HCT116 (cell line): ENCODE data around the gene PREB. TPM values are rescaled to one million over a fixed set of nuclear protein-coding genes. Genes with fewer than 3 reads are reported as not detected.

ENCODE experiments used
- ATAC-seq: fragments of 200-7000 bp; cut with Tn5 transposase; 2 replicates; pipeline ENCODE4 v1.9.1; 2020; ENCODE audit warnings: mild to moderate bottlenecking, moderate library complexity
- BruUV-seq: library from RNA; stranded (reverse); fragments of 400-500 nt; replicated peaks from 2 replicates; lab custom pipeline; 2021; lab: Mats Ljungman, UMichigan
- CTCF ChIA-PET: fragments of 300-600 bp; sonication (Branson Sonifier 250); formaldehyde crosslinking; loops from one replicate; lab custom pipeline; 2021; ENCODE audit warnings: antibody characterized with exemption; lab: Charles Lee
- POLR2A ChIA-PET: fragments of 300-600, 350-600 bp; sonication (Branson Sonifier 250); formaldehyde crosslinking; loops from one replicate; lab custom pipeline; 2021; ENCODE audit warnings: antibody characterized with exemption; lab: Charles Lee
- RAD21 ChIA-PET, 2 experiments: fragments of 300-600 bp; sonication (Branson Sonifier 250); formaldehyde crosslinking; loops; one replicate each; lab custom pipeline; 2023; ENCODE audit warnings: low total read pairs in 2 of 2; ENCODE audit not compliant: uncharacterized antibody in 2 of 2, unreplicated experiment in 2 of 2, low non-redundant PET in 1 of 2; lab: Charles Lee
- DNase-seq: peaks from one replicate; pipeline ENCODE4 v3.0.0-alpha.2; 2010; ENCODE audit warnings: low read depth, low spot score
- H2AFZ ChIP-seq: fragments of 200-600 bp; shearing (Covaris generic), sonication (generic); 2 replicates; pipeline ENCODE4 v1.6.1; 2017; ENCODE audit warnings: low read depth, mixed run types, mixed read lengths, antibody characterized with exemption, low read length; ENCODE audit not compliant: poor library complexity, severe bottlenecking
- H3K27ac ChIP-seq: 2 replicates; pipeline ENCODE4 v1.5.1; 2012; ENCODE audit warnings: low read depth, low read length
- H3K27me3 ChIP-seq: fragments of 200-600 bp; sonication (generic); 2 replicates; pipeline ENCODE4 v1.6.1; 2016; ENCODE audit warnings: mixed run types, low read length, mixed read lengths; ENCODE audit not compliant: insufficient read depth
- H3K36me3 ChIP-seq, 2 experiments: fragments of 200-500 bp in 1 of 2; fragments of 200-600 bp in 1 of 2; sonication (Bioruptor generic) in 1 of 2; sonication (generic) in 1 of 2; 2 replicates each; pipeline versions ENCODE4 v1.5.1 to v1.6.1; 2014 to 2016; ENCODE audit warnings: low read length in 2 of 2, inconsistent platforms in 1 of 2, mixed read lengths in 1 of 2, mixed run types in 1 of 2; ENCODE audit not compliant: insufficient read depth in 2 of 2, control insufficient read depth in 1 of 2
- H3K4me1 ChIP-seq, 2 experiments: fragments of 200-600 bp in 1 of 2; sonication (generic) in 1 of 2; 2 replicates each; pipeline versions ENCODE4 v1.5.1 to v1.6.1; 2012 to 2017; ENCODE audit warnings: low read length in 2 of 2, inconsistent platforms in 1 of 2, mild to moderate bottlenecking in 1 of 2, mixed read lengths in 1 of 2, mixed run types in 1 of 2, moderate library complexity in 1 of 2; ENCODE audit not compliant: insufficient read depth in 2 of 2, control insufficient read depth in 1 of 2
- H3K4me2 ChIP-seq: fragments of 200-600 bp; sonication (generic); 2 replicates; pipeline ENCODE4 v1.6.1; 2017; ENCODE audit warnings: mixed run types, low read length, mixed read lengths
- H3K4me3 ChIP-seq, 2 experiments: fragments of 200-600 bp in 1 of 2; sonication (generic) in 1 of 2; replicated peaks in 1 of 2; 2 replicates each; pipeline ENCODE4 v1.5.1; 2011 to 2016; ENCODE audit warnings: low read length in 2 of 2, control low read depth in 1 of 2, low read depth in 1 of 2, mild to moderate bottlenecking in 1 of 2, mixed read lengths in 1 of 2, mixed run types in 1 of 2
- H3K79me2 ChIP-seq: fragments of 200-600 bp; sonication (generic); 2 replicates; pipeline ENCODE4 v1.6.1; 2017; ENCODE audit warnings: mild to moderate bottlenecking, mixed run types, low read length, moderate library complexity, mixed read lengths; ENCODE audit not compliant: insufficient read depth
- H3K9ac ChIP-seq: fragments of 200-600 bp; sonication (generic); 2 replicates; pipeline ENCODE4 v1.6.1; 2016; ENCODE audit warnings: low read length, mixed read lengths
- H3K9me2 ChIP-seq: fragments of 200-600 bp; sonication (generic), shearing (Covaris generic); 2 replicates; pipeline ENCODE4 v1.6.1; 2017; ENCODE audit warnings: mixed run types, mild to moderate bottlenecking, moderate library complexity; ENCODE audit not compliant: insufficient read depth
- H3K9me3 ChIP-seq, 2 experiments: fragments of 200-500 bp in 1 of 2; fragments of 200-600 bp in 1 of 2; sonication (Bioruptor generic) in 1 of 2; sonication (generic) in 1 of 2; 2 replicates each; pipeline ENCODE4 v1.6.1; 2014 to 2017; ENCODE audit warnings: low read length in 2 of 2, mixed read lengths in 2 of 2, inconsistent platforms in 1 of 2, low read depth in 1 of 2, mild to moderate bottlenecking in 1 of 2, mixed run types in 1 of 2, moderate library complexity in 1 of 2; ENCODE audit not compliant: control insufficient read depth in 1 of 2, insufficient read depth in 1 of 2
- H4K20me1 ChIP-seq: fragments of 200-600 bp; sonication (generic), shearing (Covaris generic); 2 replicates; pipeline ENCODE4 v1.6.1; 2017; ENCODE audit warnings: mixed run types, mild to moderate bottlenecking, moderate library complexity; ENCODE audit not compliant: insufficient read depth
- CBX3 ChIP-seq: IDR thresholded peaks from 2 replicates; pipeline ENCODE4 v1.6.1; 2012; ENCODE audit warnings: low read depth
- CEBPB ChIP-seq: IDR thresholded peaks from 2 replicates; pipeline ENCODE4 v1.6.1; 2012; ENCODE audit warnings: low read depth
- EGR1 ChIP-seq: IDR thresholded peaks from 2 replicates; pipeline ENCODE4 v1.6.1; 2012; ENCODE audit warnings: low read depth
- ELF1 ChIP-seq: IDR thresholded peaks from 2 replicates; pipeline ENCODE4 v1.6.1; 2012; ENCODE audit warnings: low read depth, borderline replicate concordance
- EZH2 ChIP-seq: fragments of 200-600 bp; sonication (generic); IDR thresholded peaks from 2 replicates; pipeline ENCODE4 v1.6.1; 2017; ENCODE audit warnings: antibody characterized with exemption, mixed run types
- EZH2phosphoT487 ChIP-seq: fragments of 200-600 bp; IDR thresholded peaks from 2 replicates; pipeline ENCODE4 v1.6.1; 2018; ENCODE audit warnings: antibody characterized with exemption, borderline replicate concordance
- FOSL1 ChIP-seq: IDR thresholded peaks from 2 replicates; pipeline ENCODE4 v1.6.1; 2012; ENCODE audit warnings: low read depth
- JUND ChIP-seq: IDR thresholded peaks from 2 replicates; pipeline ENCODE4 v1.6.1; 2012
- MAX ChIP-seq: IDR thresholded peaks from 2 replicates; pipeline ENCODE4 v1.6.1; 2012
- POLR2A ChIP-seq: IDR thresholded peaks from 2 replicates; pipeline ENCODE4 v1.7.0; 2011; ENCODE audit warnings: borderline replicate concordance; ENCODE audit not compliant: insufficient read depth, insufficient read length; ENCODE audit errors: extremely low read depth
- POLR2AphosphoS5 ChIP-seq: IDR thresholded peaks from 2 replicates; pipeline ENCODE4 v1.6.1; 2011; ENCODE audit warnings: mild to moderate bottlenecking, low read depth, low read length, moderate library complexity
- RAD21 ChIP-seq: IDR thresholded peaks from 2 replicates; pipeline ENCODE4 v1.6.1; 2012; ENCODE audit warnings: low read depth, mild to moderate bottlenecking
- REST ChIP-seq: IDR thresholded peaks from 2 replicates; pipeline ENCODE4 v1.6.1; 2012; ENCODE audit warnings: low read depth
- SIN3A ChIP-seq: IDR thresholded peaks from 2 replicates; pipeline ENCODE4 v1.6.1; 2012; ENCODE audit warnings: low read depth
- SP1 ChIP-seq: IDR thresholded peaks from 2 replicates; pipeline ENCODE4 v1.6.1; 2012; ENCODE audit warnings: low read depth
- SRF ChIP-seq: IDR thresholded peaks from 2 replicates; pipeline ENCODE4 v1.6.1; 2012; ENCODE audit warnings: low read depth
- TCF7L2 ChIP-seq: IDR thresholded peaks from 2 replicates; pipeline ENCODE4 v1.7.0; 2011; ENCODE audit warnings: borderline replicate concordance, inconsistent platforms; ENCODE audit not compliant: insufficient read depth, insufficient read length; ENCODE audit errors: extremely low read depth
- YY1 ChIP-seq: IDR thresholded peaks from 2 replicates; pipeline ENCODE4 v1.6.1; 2011; ENCODE audit warnings: low read length, low read depth, moderate library complexity, mild to moderate bottlenecking; ENCODE audit not compliant: insufficient replicate concordance; ENCODE audit errors: extremely low read depth
- ZFX ChIP-seq: fragments of 450-650 bp; IDR thresholded peaks from 2 replicates; pipeline ENCODE4 v1.6.1; 2017
- ZNF274 ChIP-seq: fragments of 200-500 bp; sonication (Bioruptor generic); IDR thresholded peaks from 2 replicates; pipeline ENCODE4 v1.6.1; 2014; ENCODE audit warnings: mild to moderate bottlenecking, low read depth, low read length, inconsistent platforms
- intact Hi-C: fragments of 100-400 bp; cut with micrococcal nuclease; formaldehyde crosslinking; loops from 2 replicates; pipeline ENCODE4 v1.10.0; 2022
- total RNA-seq: library from RNA; stranded (reverse); gene quantifications from one replicate; pipeline ENCODE4 v1.2.1, GENCODE V29; 2021; ENCODE audit not compliant: unreplicated experiment

The PREB gene
- total RNA-seq, 1 experiment from 2014 or later = 54.2 TPM

- TF ChIP-seq REST (no peak), YY1 (no peak), EZH2 (no peak), CBX3 (no peak), ZNF274 (no peak), MAX (no peak), RAD21 (no peak), FOSL1 (no peak), EGR1 (no peak), SP1 (no peak), POLR2AphosphoS5 (no peak), CEBPB (no peak)
These were observed 2.3 kb upstream of the PREB start (continued) for GRCh38 chr2:27136751-27137150.

GRCh38 chr2:27135478-27135955 is 1.1 kb upstream of the PREB start:
- ATAC-seq = no peak
- Histone ChIP-seq H3K79me2 (peaks cover 20% of the 10 kb centered on the region), H3K9me2 (no peaks in the 10 kb centered on the region), H3K4me2 (no peak overlapping the region), H3K27ac (peak overlapping the region; percentile 36; the same call in 1 of the 2 replicates), H3K4me1 (peaks cover 4 to 19% of the 10 kb centered on the region in 2 experiments; a peak in 3 of 4 replicates), H2AFZ (no peak overlapping the region), H3K4me3 (no peak overlapping the region), H3K27me3 (no peaks in the 10 kb centered on the region), H3K9me3 (no peaks in the 10 kb centered on the region), H3K9ac (no peak overlapping the region), H4K20me1 (no peaks in the 10 kb centered on the region), H3K36me3 (peaks cover 12 to 20% of the 10 kb centered on the region in 2 experiments; a peak in 3 of 4 replicates)
- no peak for DNase-seq
- BruUV-seq = no TSS peak
- ChIA-PET CTCF (no interaction called here), RAD21 (no interaction called here), POLR2A (no interaction called here)
- intact Hi-C loops = no loop called here
- TF ChIP-seq EGR1 (no peak), ELF1 (no peak), POLR2A (no peak), POLR2AphosphoS5 (no peak), RAD21 (no peak), YY1 (no peak), CEBPB (no peak), TCF7L2 (no peak), EZH2phosphoT487 (no peak), SIN3A (no peak), EZH2 (no peak), JUND (no peak), ZFX (no peak), SRF (no peak)
